GM23338 (cell line): ENCODE measurements around the gene EPAS1. TPM values are rescaled to one million over a fixed set of nuclear protein-coding genes. Genes with fewer than 3 reads are reported as not detected.

Experiments
- ATAC-seq: fragments of 200-7000 bp; cut with Tn5 transposase; 3 replicates; pipeline ENCODE4 v1.9.1; 2020
- DNase-seq: peaks from one replicate; pipeline ENCODE4 v3.0.0-alpha.2; 2015; ENCODE audit warnings: low spot score
- H2AFZ ChIP-seq: fragments of 200-600 bp; sonication (generic); 2 replicates; pipeline ENCODE4 v1.8.0; 2016; ENCODE audit warnings: antibody characterized with exemption, mild to moderate bottlenecking, moderate library complexity
- H3F3A ChIP-seq: fragments of 200-600 bp; sonication (generic); replicated peaks from 2 replicates; pipeline ENCODE4 v1.8.0; 2017; ENCODE audit warnings: antibody characterized with exemption, mixed run types, low read depth
- H3K27ac ChIP-seq: fragments of 200-600 bp; sonication (generic); 2 replicates; pipeline ENCODE4 v1.6.1; 2016; ENCODE audit warnings: low read depth
- H3K27me3 ChIP-seq: fragments of 200-600 bp; sonication (generic); 2 replicates; pipeline ENCODE4 v1.8.0; 2016; ENCODE audit warnings: mild to moderate bottlenecking, mixed run types, moderate library complexity; ENCODE audit not compliant: insufficient read depth
- H3K36me3 ChIP-seq: fragments of 200-600 bp; sonication (generic); 2 replicates; pipeline ENCODE4 v1.8.0; 2016; ENCODE audit warnings: mild to moderate bottlenecking; ENCODE audit not compliant: insufficient read depth
- H3K4me1 ChIP-seq: fragments of 200-600 bp; sonication (generic); 2 replicates; pipeline ENCODE4 v1.8.0; 2016; ENCODE audit warnings: mild to moderate bottlenecking, moderate library complexity; ENCODE audit not compliant: insufficient read depth
- H3K4me2 ChIP-seq: fragments of 200-600 bp; sonication (generic); 2 replicates; pipeline ENCODE4 v1.7.1; 2017; ENCODE audit warnings: mixed run types
- H3K4me3 ChIP-seq: fragments of 200-600 bp; sonication (generic); 2 replicates; pipeline ENCODE4 v1.6.1; 2016; ENCODE audit warnings: mixed run types
- H3K79me2 ChIP-seq: fragments of 200-600 bp; sonication (generic); replicated peaks from 2 replicates; pipeline ENCODE4 v1.8.0; 2017; ENCODE audit warnings: mild to moderate bottlenecking; ENCODE audit not compliant: insufficient read depth
- H3K9me2 ChIP-seq: fragments of 200-600 bp; sonication (generic); 2 replicates; pipeline ENCODE4 v1.8.0; 2017; ENCODE audit not compliant: insufficient read depth
- H4K20me1 ChIP-seq: fragments of 200-600 bp; sonication (generic); replicated peaks from 2 replicates; pipeline ENCODE4 v1.8.0; 2017; ENCODE audit warnings: mild to moderate bottlenecking; ENCODE audit not compliant: insufficient read depth
- H3K27ac Mint-ChIP-seq: 2 replicates; pipeline ENCODE4 v1.8.0; 2020; ENCODE audit warnings: inconsistent platforms, mild to moderate bottlenecking, moderate library complexity, mixed read lengths
- H3K27me3 Mint-ChIP-seq: 3 replicates; pipeline ENCODE4 v1.8.0; 2022; ENCODE audit warnings: low read depth, mild to moderate bottlenecking, moderate library complexity, mixed read lengths, inconsistent platforms; ENCODE audit not compliant: insufficient read depth, poor library complexity
- H3K36me3 Mint-ChIP-seq: 3 replicates; pipeline ENCODE4 v1.8.0; 2021; ENCODE audit warnings: low read depth, mild to moderate bottlenecking, inconsistent platforms, moderate library complexity, mixed read lengths
- H3K4me1 Mint-ChIP-seq: 3 replicates; pipeline ENCODE4 v1.8.0; 2020; ENCODE audit warnings: mild to moderate bottlenecking, inconsistent platforms, mixed read lengths
- H3K4me3 Mint-ChIP-seq: 3 replicates; pipeline ENCODE4 v1.8.0; 2021; ENCODE audit warnings: moderate library complexity, mild to moderate bottlenecking, inconsistent platforms, mixed read lengths
- H3K9me3 Mint-ChIP-seq: 3 replicates; pipeline ENCODE4 v1.8.0; 2020; ENCODE audit warnings: moderate library complexity, mild to moderate bottlenecking, inconsistent platforms, mixed read lengths
- CREB1 ChIP-seq: fragments of 250-450 bp; sonication (Bioruptor Pico); IDR thresholded peaks from 2 replicates; pipeline ENCODE4 v1.5.0; 2020; ENCODE audit warnings: low read depth, mild to moderate bottlenecking, moderate library complexity
- CTCF ChIP-seq, 2 experiments: fragments of 200-600 bp in 1 of 2; sonication (generic) in 1 of 2; conservative IDR thresholded peaks; 2 replicates each; pipeline versions ENCODE4 v1.5.1 to v1.6.1; 2016 to 2017; ENCODE audit warnings: antibody characterized with exemption in 2 of 2, low read depth in 2 of 2, mild to moderate bottlenecking in 2 of 2, moderate library complexity in 1 of 2
- EZH2 ChIP-seq: fragments of 200-600 bp; sonication (generic); IDR thresholded peaks from one replicate; pipeline ENCODE4 v1.8.0; 2017; ENCODE audit warnings: antibody characterized with exemption, mild to moderate bottlenecking, low read depth; ENCODE audit not compliant: unreplicated experiment
- EZH2phosphoT487 ChIP-seq: fragments of 200-600 bp; sonication (generic); IDR thresholded peaks from one replicate; pipeline ENCODE4 v1.8.1; 2018; ENCODE audit warnings: antibody characterized with exemption; ENCODE audit not compliant: unreplicated experiment
- JUNB ChIP-seq: IDR thresholded peaks from one replicate; pipeline ENCODE4 v1.6.1; 2016; ENCODE audit warnings: antibody characterized with exemption; ENCODE audit not compliant: unreplicated experiment
- NANOG ChIP-seq: IDR thresholded peaks from 2 replicates; pipeline ENCODE4 v1.6.1; 2016; ENCODE audit warnings: antibody characterized with exemption, borderline replicate concordance
- REST ChIP-seq: IDR thresholded peaks from one replicate; pipeline ENCODE4 v1.6.1; 2018; ENCODE audit warnings: antibody characterized with exemption; ENCODE audit not compliant: unreplicated experiment
- STAT1 ChIP-seq: IDR thresholded peaks from one replicate; pipeline ENCODE4 v1.6.1; 2016; ENCODE audit warnings: antibody characterized with exemption; ENCODE audit not compliant: unreplicated experiment
- ZNF114 ChIP-seq: fragments of 250-450 bp; sonication (Bioruptor Pico); IDR thresholded peaks from 2 replicates; pipeline ENCODE4 v1.5.0; 2020; ENCODE audit warnings: mild to moderate bottlenecking, moderate library complexity
- ZNF331 ChIP-seq: fragments of 250-450 bp; sonication (Bioruptor Pico); IDR thresholded peaks from 2 replicates; pipeline ENCODE4 v1.5.0; 2020; ENCODE audit warnings: low read depth, mild to moderate bottlenecking, moderate library complexity
- polyA plus RNA-seq: library from polyadenylated mRNA; unstranded; fragments of >200 nt; fragmentation: Nextera tagmentation; extraction: Ambion mirVana; gene quantifications from 2 replicates; pipeline ENCODE4 v1.2.1, GENCODE V29; 2016
- total RNA-seq: library from RNA; depleted of rRNA; stranded (reverse); fragments of >200 nt; shearing (Covaris generic); gene quantifications from 2 replicates; pipeline ENCODE4 v1.2.3, GENCODE V29; 2014

The EPAS1 gene
- total and polyA plus RNA-seq, 2 experiments from 2014 or later = 0.68 to 5.4 TPM

- TF ChIP-seq EZH2 (no peak), ZNF114 (CRISPR knock-in tag) (no peak), CTCF (conservative IDR thresholded peaks at IDR 0.05; ENCODE audit: low read depth in 2 of 2) (no peak), JUNB (no peak), NANOG (no peak), CREB1 (CRISPR knock-in tag) (no peak), REST (no peak), EZH2phosphoT487 (no peak), ZNF331 (no peak), STAT1 (no peak)
These were observed 31.1 kb upstream of the EPAS1 start (continued) for GRCh38 chr2:46266134-46266533.

- H3K4me3 Mint-ChIP-seq = no peak overlapping the region
These were observed 29.6 kb upstream of the EPAS1 start for GRCh38 chr2:46267616-46268015.

More at GRCh38 chr2:46267616-46268015, 29.6 kb upstream of the EPAS1 start:
- Histone ChIP-seq H3K79me2 (no peaks in the 10 kb centered on the region), H2AFZ (no peak overlapping the region), H4K20me1 (no peaks in the 10 kb centered on the region), H3K27ac (no peak overlapping the region), H3K4me3 (no peak overlapping the region), H3K9me2 (no peaks in the 10 kb centered on the region), H3K36me3 (no peaks in the 10 kb centered on the region), H3K4me1 (no peaks in the 10 kb centered on the region), H3K4me2 (no peak overlapping the region), H3K27me3 (no peaks in the 10 kb centered on the region), H3F3A (no peaks in the 10 kb centered on the region)
- TF ChIP-seq REST (no peak), ZNF331 (no peak), NANOG (no peak)
- ATAC-seq (no peak), DNase-seq (no peak)
- no peaks in the 10 kb centered on the region for H3K9me3 Mint-ChIP-seq
- no peak overlapping the region for H3K27ac Mint-ChIP-seq
- peaks cover 2% of the 10 kb centered on the region; the same call in 1 of the 3 replicates for H3K4me1 Mint-ChIP-seq
- H3K27me3 Mint-ChIP-seq = no peaks in the 10 kb centered on the region
- H3K36me3 Mint-ChIP-seq = no peaks in the 10 kb centered on the region
